SH-SY5Y (cell line): ENCODE data around the gene MAN1A1.

Experiments
- GATA2 ChIP-seq: IDR thresholded peaks from 2 replicates; pipeline ENCODE4 v1.6.1; 2011; ENCODE audit warnings: mild to moderate bottlenecking, low read depth, low read length
- GATA3 ChIP-seq: IDR thresholded peaks from 2 replicates; pipeline ENCODE4 v1.6.1; 2011; ENCODE audit warnings: low read depth, mild to moderate bottlenecking, low read length, moderate library complexity

- TF ChIP-seq GATA3 = no peak
- TF ChIP-seq GATA2 = no peak
These were observed 217.1 kb downstream of the MAN1A1 start for GRCh38 chr6:119132261-119132981.
